HEK293 (cell line): ENCODE results near the gene DDX23.

Source experiments
- RBAK ChIP-seq: fragments of 450-650 bp; formaldehyde crosslinking; IDR thresholded peaks from 2 replicates; pipeline ENCODE4 v1.5.1; 2016; ENCODE audit warnings: missing biosample characterization, missing genetic modification characterization
- ZNF324 ChIP-seq: fragments of 450-650 bp; formaldehyde crosslinking; IDR thresholded peaks from 2 replicates; pipeline ENCODE4 v1.5.1; 2016; ENCODE audit warnings: missing biosample characterization, missing genetic modification characterization
- ZNF776 ChIP-seq: fragments of 450-650 bp; formaldehyde crosslinking; IDR thresholded peaks from 2 replicates; pipeline ENCODE4 v1.5.0; 2017; ENCODE audit warnings: missing biosample characterization, missing genetic modification characterization, borderline replicate concordance
- TF ChIP-seq, protein P1 (sequence below): fragments of 450-650 bp; formaldehyde crosslinking; IDR thresholded peaks from 2 replicates; pipeline ENCODE4 v1.5.1; 2016; ENCODE audit warnings: missing biosample characterization, missing genetic modification characterization

DNA sequence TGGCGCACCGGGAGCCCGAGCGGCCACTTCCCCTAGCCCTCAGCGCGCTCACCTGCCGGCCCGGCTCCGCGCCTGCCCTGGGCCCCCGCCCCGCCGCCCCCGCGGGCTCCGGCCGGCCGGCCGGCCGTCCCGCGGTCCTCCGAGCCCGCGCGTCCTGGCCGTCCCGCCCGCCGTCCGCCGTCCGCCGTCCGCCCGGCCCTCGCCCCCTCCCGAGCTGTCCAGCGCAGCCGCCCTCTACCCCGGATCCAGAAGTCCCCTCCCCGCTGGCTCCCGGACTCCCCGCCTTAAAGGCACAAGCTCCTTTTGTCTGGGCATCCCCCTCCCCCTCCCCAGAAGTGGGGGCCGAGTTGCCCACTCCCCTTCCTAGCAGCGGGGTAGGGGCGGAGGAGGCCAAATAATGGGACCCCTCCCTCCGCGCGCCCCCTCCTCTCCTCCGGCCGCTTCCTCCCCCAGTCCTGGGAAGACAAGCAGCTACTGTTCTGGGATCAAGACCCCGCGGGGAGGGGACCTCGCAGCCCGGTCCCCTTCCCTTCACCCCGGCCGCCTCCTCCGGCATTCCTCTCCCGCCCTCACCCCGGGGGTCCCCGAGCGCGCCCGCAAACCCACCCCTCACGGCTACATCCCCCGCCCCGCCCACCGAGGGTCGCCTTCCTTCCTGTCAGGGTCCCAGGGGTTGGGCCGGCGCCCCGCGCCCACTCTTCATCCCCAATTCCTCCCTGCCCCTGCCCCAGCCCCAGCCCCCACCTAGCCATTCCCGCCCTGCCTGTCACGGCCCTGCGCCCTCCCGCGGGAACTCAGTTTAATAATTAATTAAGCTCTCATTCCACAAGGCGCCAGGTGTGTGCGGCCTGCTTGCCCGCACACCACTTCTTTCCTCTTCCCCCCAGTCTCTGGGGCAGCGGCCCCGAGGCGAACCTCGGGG, 62.8 kb downstream of the DDX23 start, which contains the start of gene ADCY6:
- no peak for TF ChIP-seq RBAK (tag by site-specific recombination)
- TF ChIP-seq, protein P1, sequence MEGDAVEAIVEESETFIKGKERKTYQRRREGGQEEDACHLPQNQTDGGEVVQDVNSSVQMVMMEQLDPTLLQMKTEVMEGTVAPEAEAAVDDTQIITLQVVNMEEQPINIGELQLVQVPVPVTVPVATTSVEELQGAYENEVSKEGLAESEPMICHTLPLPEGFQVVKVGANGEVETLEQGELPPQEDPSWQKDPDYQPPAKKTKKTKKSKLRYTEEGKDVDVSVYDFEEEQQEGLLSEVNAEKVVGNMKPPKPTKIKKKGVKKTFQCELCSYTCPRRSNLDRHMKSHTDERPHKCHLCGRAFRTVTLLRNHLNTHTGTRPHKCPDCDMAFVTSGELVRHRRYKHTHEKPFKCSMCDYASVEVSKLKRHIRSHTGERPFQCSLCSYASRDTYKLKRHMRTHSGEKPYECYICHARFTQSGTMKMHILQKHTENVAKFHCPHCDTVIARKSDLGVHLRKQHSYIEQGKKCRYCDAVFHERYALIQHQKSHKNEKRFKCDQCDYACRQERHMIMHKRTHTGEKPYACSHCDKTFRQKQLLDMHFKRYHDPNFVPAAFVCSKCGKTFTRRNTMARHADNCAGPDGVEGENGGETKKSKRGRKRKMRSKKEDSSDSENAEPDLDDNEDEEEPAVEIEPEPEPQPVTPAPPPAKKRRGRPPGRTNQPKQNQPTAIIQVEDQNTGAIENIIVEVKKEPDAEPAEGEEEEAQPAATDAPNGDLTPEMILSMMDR (tag by site-specific recombination), result no peak
- TF ChIP-seq ZNF324 (tag by site-specific recombination), result peak; percentile 45; the same call in 1 of the 2 replicates
- no peak for TF ChIP-seq ZNF776 (tag by site-specific recombination)
